ENCODE measurements around the gene AP1M2.

AP1M2 gene

GRCh38 chr19:10543420-10544241 lies 43.5 kb downstream of the AP1M2 start, which contains the start of gene ATG4D (continued):
- TF ChIP-seq ATF2 (tag by site-specific recombination; IDR thresholded peaks at IDR 0.05; ENCODE audit: low read depth) (no peak), YY2 (tag by site-specific recombination; IDR thresholded peaks at IDR 0.05) (peak; percentile 58; the same call in 1 of the 2 replicates), ZNF596 (tag by site-specific recombination; IDR thresholded peaks at IDR 0.05) (no peak), OVOL3 (tag by site-specific recombination; IDR thresholded peaks at IDR 0.05) (no peak), RBAK (tag by site-specific recombination; IDR thresholded peaks at IDR 0.05) (no peak), ZNF175 (tag by site-specific recombination; IDR thresholded peaks at IDR 0.05) (no peak), REPIN1 (tag by site-specific recombination; IDR thresholded peaks at IDR 0.05; ENCODE audit: low read depth) (no peak), PRDM10 (tag by site-specific recombination; IDR thresholded peaks at IDR 0.05) (no peak), ZFHX2 (tag by site-specific recombination; conservative IDR thresholded peaks at IDR 0.05) (no peak), KLF16 (tag by site-specific recombination; IDR thresholded peaks at IDR 0.05) (peak; percentile 42; the same call in 1 of the 2 replicates), REST (tag by site-specific recombination; IDR thresholded peaks at IDR 0.05) (no peak), ZNF670 (tag by site-specific recombination; IDR thresholded peaks at IDR 0.05; ENCODE audit: low read depth) (no peak), ZNF558 (tag by site-specific recombination; IDR thresholded peaks at IDR 0.05) (no peak), KLF10 (tag by site-specific recombination; IDR thresholded peaks at IDR 0.05) (peak; percentile 68), ZNF600 (tag by site-specific recombination; IDR thresholded peaks at IDR 0.05) (no peak), ZNF449 (tag by site-specific recombination; IDR thresholded peaks at IDR 0.05) (no peak), KLF9 (tag by site-specific recombination; IDR thresholded peaks at IDR 0.05; ENCODE audit: low read depth) (peak; percentile 70), ZNF645 (tag by site-specific recombination; IDR thresholded peaks at IDR 0.05) (no peak), ZFP3 (tag by site-specific recombination; IDR thresholded peaks at IDR 0.05; ENCODE audit: low read depth) (no peak), ZNF529 (tag by site-specific recombination; IDR thresholded peaks at IDR 0.05; ENCODE audit: insufficient replicate concordance) (no peak), SP2 (tag by site-specific recombination; IDR thresholded peaks at IDR 0.05) (peak; percentile 73), OSR2 (tag by site-specific recombination; IDR thresholded peaks at IDR 0.05) (no peak), SP7 (tag by site-specific recombination; IDR thresholded peaks at IDR 0.05) (no peak), ZNF692 (tag by site-specific recombination; IDR thresholded peaks at IDR 0.05) (no peak), ZNF585B (tag by site-specific recombination; IDR thresholded peaks at IDR 0.05) (no peak), ZNF362 (tag by site-specific recombination; IDR thresholded peaks at IDR 0.05) (no peak)
